SK-N-SH treated with all-trans-retinoic acid at 6 μM for 48 hours (cell line): ENCODE measurements around the gene CCDC159.

ENCODE experiments used
- ATAC-seq: fragments of 200-7000 bp; cut with Tn5 transposase; 3 replicates; pipeline ENCODE4 v1.9.1; 2020; ENCODE audit warnings: mild to moderate bottlenecking, moderate library complexity
- BACH2 ChIP-seq: fragments of 250-450 bp; sonication (Bioruptor Pico); IDR thresholded peaks from 2 replicates; pipeline ENCODE4 v1.9.0; 2021; ENCODE audit warnings: mild to moderate bottlenecking, borderline replicate concordance
- CSDC2 ChIP-seq: fragments of 250-450 bp; sonication (Bioruptor Pico); IDR thresholded peaks from 2 replicates; pipeline ENCODE4 v1.5.0; 2020; ENCODE audit warnings: mild to moderate bottlenecking, moderate library complexity
- CSRNP3 ChIP-seq: fragments of 250-450 bp; sonication (Bioruptor Pico); IDR thresholded peaks from 2 replicates; pipeline ENCODE4 v1.5.1; 2021; ENCODE audit warnings: mild to moderate bottlenecking, moderate library complexity
- ESRRG ChIP-seq: fragments of 250-450 bp; sonication (Bioruptor Pico); IDR thresholded peaks from 2 replicates; pipeline ENCODE4 v1.6.1; 2021; ENCODE audit warnings: mild to moderate bottlenecking
- GLIS3 ChIP-seq: fragments of 250-450 bp; sonication (Bioruptor Pico); IDR thresholded peaks from 2 replicates; pipeline ENCODE4 v1.5.0; 2020; ENCODE audit warnings: mild to moderate bottlenecking, moderate library complexity
- ISL1 ChIP-seq: fragments of 250-450 bp; sonication (Bioruptor Pico); IDR thresholded peaks from 2 replicates; pipeline ENCODE4 v2.1.2; 2022; ENCODE audit warnings: mild to moderate bottlenecking, moderate library complexity
- OSR1 ChIP-seq: fragments of 250-450 bp; sonication (Bioruptor Pico); IDR thresholded peaks from 2 replicates; pipeline ENCODE4 v1.8.0; 2022; ENCODE audit warnings: moderate library complexity, mild to moderate bottlenecking, inconsistent platforms
- POU6F1 ChIP-seq: fragments of 250-450 bp; sonication (Bioruptor Pico); IDR thresholded peaks from 2 replicates; pipeline ENCODE4 v1.8.0; 2021; ENCODE audit warnings: low read depth, mild to moderate bottlenecking, moderate library complexity, borderline replicate concordance
- PPARA ChIP-seq: fragments of 250-450 bp; sonication (Bioruptor Pico); IDR thresholded peaks from 2 replicates; pipeline ENCODE4 v1.5.0; 2020; ENCODE audit warnings: mild to moderate bottlenecking, borderline replicate concordance
- RARB ChIP-seq: fragments of 250-450 bp; sonication (Bioruptor Pico); IDR thresholded peaks from 2 replicates; pipeline ENCODE4 v1.8.0; 2021; ENCODE audit warnings: mild to moderate bottlenecking, moderate library complexity
- SNAI2 ChIP-seq: fragments of 250-450 bp; sonication (Bioruptor Pico); IDR thresholded peaks from 2 replicates; pipeline ENCODE4 v1.5.0; 2020; ENCODE audit warnings: mild to moderate bottlenecking, moderate library complexity
- TCF4 ChIP-seq: fragments of 250-450 bp; sonication (Bioruptor Pico); IDR thresholded peaks from 2 replicates; pipeline ENCODE4 v1.8.0; 2021; ENCODE audit warnings: mild to moderate bottlenecking, moderate library complexity, borderline replicate concordance
- TOX ChIP-seq: fragments of 250-450 bp; sonication (Bioruptor Pico); IDR thresholded peaks from 2 replicates; pipeline ENCODE4 v1.8.0; 2021; ENCODE audit warnings: mild to moderate bottlenecking, moderate library complexity, borderline replicate concordance
- ZC3H10 ChIP-seq: fragments of 250-450 bp; sonication (Bioruptor Pico); IDR thresholded peaks from 2 replicates; pipeline ENCODE4 v1.5.1; 2021; ENCODE audit warnings: mild to moderate bottlenecking, moderate library complexity
- ZFP3 ChIP-seq: fragments of 250-450 bp; sonication (Bioruptor Pico); IDR thresholded peaks from 2 replicates; pipeline ENCODE4 v1.5.0; 2020; ENCODE audit warnings: mild to moderate bottlenecking, moderate library complexity
- ZNF565 ChIP-seq: fragments of 450-650 bp; formaldehyde crosslinking; conservative IDR thresholded peaks from 2 replicates; pipeline ENCODE4 v1.5.0; 2020; ENCODE audit warnings: low read depth, mild to moderate bottlenecking, moderate library complexity
- ZNF70 ChIP-seq: fragments of 450-650 bp; formaldehyde crosslinking; IDR thresholded peaks from 2 replicates; pipeline ENCODE4 v1.5.0; 2020; ENCODE audit warnings: mild to moderate bottlenecking, moderate library complexity
- ZNF8 ChIP-seq: fragments of 450-650 bp; formaldehyde crosslinking; IDR thresholded peaks from 2 replicates; pipeline ENCODE4 v1.5.0; 2020; ENCODE audit warnings: mild to moderate bottlenecking, moderate library complexity
- TF ChIP-seq, protein P1 (sequence below): fragments of 250-450 bp; sonication (Bioruptor Pico); IDR thresholded peaks from 2 replicates; pipeline ENCODE4 v1.5.0; 2020; ENCODE audit warnings: mild to moderate bottlenecking, moderate library complexity
- TF ChIP-seq, protein P2 (sequence below): fragments of 250-450 bp; sonication (Bioruptor Pico); IDR thresholded peaks from 2 replicates; pipeline ENCODE4 v1.5.1; 2020; ENCODE audit warnings: low read depth, mild to moderate bottlenecking, moderate library complexity
- TF ChIP-seq, protein P3 (sequence below): fragments of 250-450 bp; sonication (Bioruptor Pico); IDR thresholded peaks from 2 replicates; pipeline ENCODE4 v1.8.0; 2020; ENCODE audit warnings: mild to moderate bottlenecking, moderate library complexity, borderline replicate concordance

CCDC159 gene

DNA sequence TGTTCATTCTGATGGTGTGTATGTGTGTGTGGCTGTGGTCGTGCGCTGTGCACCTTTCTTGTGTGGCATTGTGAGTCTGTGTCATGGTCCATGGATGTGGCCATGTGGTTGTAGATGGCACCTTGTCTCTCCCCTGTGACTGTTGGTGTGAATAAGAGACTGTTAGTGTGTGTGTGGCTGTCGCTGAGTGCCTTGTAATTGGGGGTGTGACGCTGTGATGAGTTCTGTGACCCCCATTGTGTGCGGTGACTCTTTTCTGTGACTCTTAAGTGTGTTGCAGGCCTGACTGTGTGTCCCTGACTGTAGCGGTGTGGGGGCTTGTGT lies 9.7 kb downstream of the CCDC159 start (continued):
- TF ChIP-seq, protein P1, sequence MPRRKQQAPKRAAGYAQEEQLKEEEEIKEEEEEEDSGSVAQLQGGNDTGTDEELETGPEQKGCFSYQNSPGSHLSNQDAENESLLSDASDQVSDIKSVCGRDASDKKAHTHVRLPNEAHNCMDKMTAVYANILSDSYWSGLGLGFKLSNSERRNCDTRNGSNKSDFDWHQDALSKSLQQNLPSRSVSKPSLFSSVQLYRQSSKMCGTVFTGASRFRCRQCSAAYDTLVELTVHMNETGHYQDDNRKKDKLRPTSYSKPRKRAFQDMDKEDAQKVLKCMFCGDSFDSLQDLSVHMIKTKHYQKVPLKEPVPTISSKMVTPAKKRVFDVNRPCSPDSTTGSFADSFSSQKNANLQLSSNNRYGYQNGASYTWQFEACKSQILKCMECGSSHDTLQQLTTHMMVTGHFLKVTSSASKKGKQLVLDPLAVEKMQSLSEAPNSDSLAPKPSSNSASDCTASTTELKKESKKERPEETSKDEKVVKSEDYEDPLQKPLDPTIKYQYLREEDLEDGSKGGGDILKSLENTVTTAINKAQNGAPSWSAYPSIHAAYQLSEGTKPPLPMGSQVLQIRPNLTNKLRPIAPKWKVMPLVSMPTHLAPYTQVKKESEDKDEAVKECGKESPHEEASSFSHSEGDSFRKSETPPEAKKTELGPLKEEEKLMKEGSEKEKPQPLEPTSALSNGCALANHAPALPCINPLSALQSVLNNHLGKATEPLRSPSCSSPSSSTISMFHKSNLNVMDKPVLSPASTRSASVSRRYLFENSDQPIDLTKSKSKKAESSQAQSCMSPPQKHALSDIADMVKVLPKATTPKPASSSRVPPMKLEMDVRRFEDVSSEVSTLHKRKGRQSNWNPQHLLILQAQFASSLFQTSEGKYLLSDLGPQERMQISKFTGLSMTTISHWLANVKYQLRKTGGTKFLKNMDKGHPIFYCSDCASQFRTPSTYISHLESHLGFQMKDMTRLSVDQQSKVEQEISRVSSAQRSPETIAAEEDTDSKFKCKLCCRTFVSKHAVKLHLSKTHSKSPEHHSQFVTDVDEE (CRISPR knock-in tag): no peak
- TF ChIP-seq GLIS3 (CRISPR knock-in tag) (no peak), SNAI2 (no peak), ZNF8 (CRISPR knock-in tag) (no peak), TCF4 (CRISPR knock-in tag) (no peak), ZNF70 (CRISPR knock-in tag) (no peak), ZFP3 (no peak)

GRCh38 chr19:11356676-11357550 lies 10.6 kb downstream of the CCDC159 start:
- no peak for TF ChIP-seq PPARA
- TF ChIP-seq ISL1 (CRISPR knock-in tag): no peak
- TF ChIP-seq ZC3H10 (CRISPR knock-in tag): no peak
- TF ChIP-seq OSR1 (CRISPR knock-in tag): no peak
- TF ChIP-seq BACH2: no peak
- TF ChIP-seq, protein P2, sequence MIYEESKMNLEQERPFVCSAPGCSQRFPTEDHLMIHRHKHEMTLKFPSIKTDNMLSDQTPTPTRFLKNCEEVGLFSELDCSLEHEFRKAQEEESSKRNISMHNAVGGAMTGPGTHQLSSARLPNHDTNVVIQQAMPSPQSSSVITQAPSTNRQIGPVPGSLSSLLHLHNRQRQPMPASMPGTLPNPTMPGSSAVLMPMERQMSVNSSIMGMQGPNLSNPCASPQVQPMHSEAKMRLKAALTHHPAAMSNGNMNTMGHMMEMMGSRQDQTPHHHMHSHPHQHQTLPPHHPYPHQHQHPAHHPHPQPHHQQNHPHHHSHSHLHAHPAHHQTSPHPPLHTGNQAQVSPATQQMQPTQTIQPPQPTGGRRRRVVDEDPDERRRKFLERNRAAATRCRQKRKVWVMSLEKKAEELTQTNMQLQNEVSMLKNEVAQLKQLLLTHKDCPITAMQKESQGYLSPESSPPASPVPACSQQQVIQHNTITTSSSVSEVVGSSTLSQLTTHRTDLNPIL (CRISPR knock-in tag): no peak
- no peak for TF ChIP-seq ZNF565 (CRISPR knock-in tag)
- no peak for TF ChIP-seq CSRNP3
- TF ChIP-seq GLIS3 (CRISPR knock-in tag): no peak
- no peak for TF ChIP-seq TCF4 (CRISPR knock-in tag)
- TF ChIP-seq POU6F1: no peak
- no peak for TF ChIP-seq ZNF70 (CRISPR knock-in tag)
- no peak for TF ChIP-seq ZNF8 (CRISPR knock-in tag)
- TF ChIP-seq, protein P1 (CRISPR knock-in tag): no peak
- TF ChIP-seq ZFP3: no peak
- TF ChIP-seq, protein P3, sequence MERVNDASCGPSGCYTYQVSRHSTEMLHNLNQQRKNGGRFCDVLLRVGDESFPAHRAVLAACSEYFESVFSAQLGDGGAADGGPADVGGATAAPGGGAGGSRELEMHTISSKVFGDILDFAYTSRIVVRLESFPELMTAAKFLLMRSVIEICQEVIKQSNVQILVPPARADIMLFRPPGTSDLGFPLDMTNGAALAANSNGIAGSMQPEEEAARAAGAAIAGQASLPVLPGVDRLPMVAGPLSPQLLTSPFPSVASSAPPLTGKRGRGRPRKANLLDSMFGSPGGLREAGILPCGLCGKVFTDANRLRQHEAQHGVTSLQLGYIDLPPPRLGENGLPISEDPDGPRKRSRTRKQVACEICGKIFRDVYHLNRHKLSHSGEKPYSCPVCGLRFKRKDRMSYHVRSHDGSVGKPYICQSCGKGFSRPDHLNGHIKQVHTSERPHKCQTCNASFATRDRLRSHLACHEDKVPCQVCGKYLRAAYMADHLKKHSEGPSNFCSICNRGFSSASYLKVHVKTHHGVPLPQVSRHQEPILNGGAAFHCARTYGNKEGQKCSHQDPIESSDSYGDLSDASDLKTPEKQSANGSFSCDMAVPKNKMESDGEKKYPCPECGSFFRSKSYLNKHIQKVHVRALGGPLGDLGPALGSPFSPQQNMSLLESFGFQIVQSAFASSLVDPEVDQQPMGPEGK (CRISPR knock-in tag): no peak
- no peak for TF ChIP-seq ESRRG (CRISPR knock-in tag)
- TF ChIP-seq CSDC2 (CRISPR knock-in tag): no peak
- TF ChIP-seq TOX: no peak
- TF ChIP-seq RARB (CRISPR knock-in tag): no peak
- ATAC-seq: no peak
